PC-3 (cell line): ENCODE results near the gene RAB6A.

ENCODE experiments used
- EZH2 ChIP-seq: fragments of 300-600 bp; sonication (generic); IDR thresholded peaks from one replicate; pipeline ENCODE4 v1.6.1; 2017; ENCODE audit warnings: antibody characterized with exemption, mild to moderate bottlenecking, low read length; ENCODE audit not compliant: unreplicated experiment
- TF ChIP-seq, protein P1 (sequence below): fragments of 300-600 bp; sonication (generic); conservative IDR thresholded peaks from 2 replicates; pipeline ENCODE4 v1.5.1; 2017; ENCODE audit warnings: antibody characterized with exemption, low read depth, mild to moderate bottlenecking, low read length

DNA sequence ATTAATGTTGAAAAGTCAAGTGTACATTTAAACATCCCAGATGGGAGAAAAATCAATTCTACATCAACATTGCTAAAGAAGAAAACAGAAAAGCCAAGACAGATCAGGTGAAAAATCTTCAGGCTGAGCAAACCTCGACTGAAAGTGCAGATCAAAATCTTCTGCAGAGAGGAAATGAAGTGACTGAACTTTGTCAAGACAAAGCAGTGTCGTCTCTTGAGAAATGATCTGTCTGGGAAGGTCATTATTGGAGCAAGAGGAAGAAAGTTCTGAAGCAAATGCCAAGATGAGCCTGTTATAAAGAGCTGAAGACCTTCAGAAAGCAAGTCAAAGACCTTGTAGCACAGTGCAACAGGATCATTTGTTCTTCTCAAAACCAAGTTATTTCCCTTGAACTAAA is 120.3 kb downstream of the RAB6A start:
- TF ChIP-seq EZH2, result no peak
- TF ChIP-seq, protein P1, sequence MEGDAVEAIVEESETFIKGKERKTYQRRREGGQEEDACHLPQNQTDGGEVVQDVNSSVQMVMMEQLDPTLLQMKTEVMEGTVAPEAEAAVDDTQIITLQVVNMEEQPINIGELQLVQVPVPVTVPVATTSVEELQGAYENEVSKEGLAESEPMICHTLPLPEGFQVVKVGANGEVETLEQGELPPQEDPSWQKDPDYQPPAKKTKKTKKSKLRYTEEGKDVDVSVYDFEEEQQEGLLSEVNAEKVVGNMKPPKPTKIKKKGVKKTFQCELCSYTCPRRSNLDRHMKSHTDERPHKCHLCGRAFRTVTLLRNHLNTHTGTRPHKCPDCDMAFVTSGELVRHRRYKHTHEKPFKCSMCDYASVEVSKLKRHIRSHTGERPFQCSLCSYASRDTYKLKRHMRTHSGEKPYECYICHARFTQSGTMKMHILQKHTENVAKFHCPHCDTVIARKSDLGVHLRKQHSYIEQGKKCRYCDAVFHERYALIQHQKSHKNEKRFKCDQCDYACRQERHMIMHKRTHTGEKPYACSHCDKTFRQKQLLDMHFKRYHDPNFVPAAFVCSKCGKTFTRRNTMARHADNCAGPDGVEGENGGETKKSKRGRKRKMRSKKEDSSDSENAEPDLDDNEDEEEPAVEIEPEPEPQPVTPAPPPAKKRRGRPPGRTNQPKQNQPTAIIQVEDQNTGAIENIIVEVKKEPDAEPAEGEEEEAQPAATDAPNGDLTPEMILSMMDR, result no peak
